ENCODE measurements around the gene USP47. TPM values are rescaled to one million over a fixed set of nuclear protein-coding genes. Genes with fewer than 3 reads are reported as not detected.
A peak's percentile ranks its signal among the peaks of the same experiment; 100 is the strongest.

Gene USP47
- total RNA-seq, 1 donor from 2014 or later = 53.7 TPM

GRCh38 chr11:11844272-11844671, 2.5 kb downstream of the USP47 start:
- DNase-seq = no peak
- intact Hi-C loops (cut with micrococcal nuclease) = no loop called here
- TF ChIP-seq CTCF (IDR thresholded peaks at IDR 0.05; ENCODE audit: borderline replicate concordance) = no peak
- Histone ChIP-seq H3K36me3 (no peaks in the 10 kb centered on the region), H3K9me3 (replicated peaks) (no peaks in the 10 kb centered on the region), H3K4me1 (peaks cover 82% of the 10 kb centered on the region), H3K27me3 (ENCODE audit: low read depth) (no peaks in the 10 kb centered on the region), H3K4me3 (peak overlapping the region; percentile 89), H3K27ac (replicated peaks) (peak overlapping the region; percentile 98)

DNA sequence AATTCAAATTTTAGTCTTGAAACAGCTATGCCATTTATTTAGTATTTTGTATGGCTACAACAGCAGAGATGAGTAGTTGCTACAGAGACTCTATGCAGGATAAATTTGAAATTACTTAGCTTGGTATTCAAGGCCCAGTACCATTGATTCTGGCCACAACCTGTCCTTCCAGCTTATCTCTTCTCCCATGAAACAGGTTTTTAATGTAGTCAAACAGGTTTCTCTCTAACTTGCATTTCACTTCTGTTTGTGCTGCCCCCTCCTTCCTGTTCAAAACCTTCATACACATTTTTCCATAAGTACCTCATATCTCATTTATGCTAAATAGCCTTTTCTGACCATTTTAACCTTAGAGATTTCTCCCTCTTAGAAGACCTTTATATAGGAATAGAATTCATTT, 3.3 kb downstream of the USP47 start:
- peak overlapping the region; percentile 89 for H3K4me3 ChIP-seq
- TF ChIP-seq CTCF (IDR thresholded peaks at IDR 0.05; ENCODE audit: borderline replicate concordance) = no peak
- H3K36me3 ChIP-seq = no peaks in the 10 kb centered on the region
- H3K9me3 ChIP-seq (replicated peaks) = no peaks in the 10 kb centered on the region
- H3K27me3 ChIP-seq (ENCODE audit: low read depth) = no peaks in the 10 kb centered on the region
- H3K4me1 ChIP-seq = peaks cover 90% of the 10 kb centered on the region
- intact Hi-C loops (cut with micrococcal nuclease) = no loop called here
- H3K27ac ChIP-seq (replicated peaks) = peak overlapping the region; percentile 98
- DNase-seq = no peak

GRCh38 chr11:11845551-11845950, 3.8 kb downstream of the USP47 start:
- intact Hi-C loops (cut with micrococcal nuclease) = no loop called here
- DNase-seq = no peak
- TF ChIP-seq CTCF (IDR thresholded peaks at IDR 0.05; ENCODE audit: borderline replicate concordance) = no peak
- no peaks in the 10 kb centered on the region for H3K27me3 ChIP-seq (ENCODE audit: low read depth)
- H3K4me1 ChIP-seq = peaks cover 95% of the 10 kb centered on the region
- no peaks in the 10 kb centered on the region for H3K9me3 ChIP-seq (replicated peaks)
- H3K36me3 ChIP-seq = no peaks in the 10 kb centered on the region
- H3K4me3 ChIP-seq = no peak overlapping the region
- peak overlapping the region; percentile 98 for H3K27ac ChIP-seq (replicated peaks)

- peak overlapping the region; percentile 98 for H3K27ac ChIP-seq (replicated peaks)
- no peak for DNase-seq
- H3K9me3 ChIP-seq (replicated peaks) = no peaks in the 10 kb centered on the region
- no peak overlapping the region for H3K4me3 ChIP-seq
- intact Hi-C loops (cut with micrococcal nuclease) = no loop called here
- no peak for TF ChIP-seq CTCF (IDR thresholded peaks at IDR 0.05; ENCODE audit: borderline replicate concordance)
- H3K36me3 ChIP-seq = no peaks in the 10 kb centered on the region
- peaks cover 97% of the 10 kb centered on the region for H3K4me1 ChIP-seq
- H3K27me3 ChIP-seq (ENCODE audit: low read depth) = no peaks in the 10 kb centered on the region
Measured at GRCh38 chr11:11847082-11847481, 5.3 kb downstream of the USP47 start.

DNA sequence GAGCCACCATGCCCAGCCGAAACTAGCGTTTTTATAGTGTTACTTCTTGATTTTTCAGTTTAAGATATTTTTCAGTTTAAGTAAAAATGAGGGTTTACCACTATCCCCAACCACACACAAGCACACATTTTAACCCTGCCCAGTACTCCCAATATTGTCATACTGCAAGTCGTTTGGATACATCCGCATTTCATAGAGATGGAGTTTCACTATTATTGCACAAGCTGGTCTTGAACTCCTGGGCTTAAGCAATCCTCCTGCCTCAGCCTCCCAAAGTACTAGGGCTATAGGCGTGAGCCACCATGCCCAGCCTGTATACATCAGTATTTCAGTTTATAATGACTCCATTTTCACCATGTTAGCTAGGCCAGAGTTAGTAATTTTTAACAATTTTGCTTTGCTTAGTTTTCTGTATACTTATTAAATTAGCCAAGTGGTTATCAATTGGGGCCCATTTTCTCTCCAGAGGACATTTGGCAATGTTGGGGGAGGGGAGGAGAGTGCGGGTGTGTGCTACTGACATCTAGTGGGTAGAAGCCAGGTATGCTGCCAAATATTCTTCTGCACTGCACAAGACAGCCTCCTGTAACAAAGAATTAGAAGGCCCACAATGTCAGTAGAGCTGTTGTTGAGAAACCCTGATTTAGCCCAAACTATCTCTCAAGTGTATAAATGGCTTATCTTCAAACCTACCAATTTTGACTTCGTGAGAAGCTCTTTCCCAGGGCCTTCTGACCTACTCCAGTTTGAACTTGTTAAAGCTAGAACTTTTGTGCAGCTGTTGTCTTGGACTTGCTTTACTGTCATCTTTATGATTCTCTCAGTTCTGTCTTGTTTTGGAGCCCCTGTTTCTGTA, 7.3 kb downstream of the USP47 start:
- Histone ChIP-seq H3K4me1 (peaks cover 95% of the 10 kb centered on the region), H3K9me3 (replicated peaks) (no peaks in the 10 kb centered on the region), H3K4me3 (peak overlapping the region; percentile 16), H3K36me3 (no peaks in the 10 kb centered on the region), H3K27ac (replicated peaks) (peak overlapping the region; percentile 65), H3K27me3 (ENCODE audit: low read depth) (no peaks in the 10 kb centered on the region)
- DNase-seq = peak; percentile 34
- peak; percentile 71 for TF ChIP-seq CTCF (IDR thresholded peaks at IDR 0.05; ENCODE audit: borderline replicate concordance)
- intact Hi-C loops (cut with micrococcal nuclease) = no loop called here
